Measurements from ENCODE around the gene PXDN.
"Not testable (repeated sequence)": the region's sequence is repeated elsewhere in the genome, so short reads cannot be mapped to it uniquely, and the experiment has no call there.

The PXDN gene

DNA sequence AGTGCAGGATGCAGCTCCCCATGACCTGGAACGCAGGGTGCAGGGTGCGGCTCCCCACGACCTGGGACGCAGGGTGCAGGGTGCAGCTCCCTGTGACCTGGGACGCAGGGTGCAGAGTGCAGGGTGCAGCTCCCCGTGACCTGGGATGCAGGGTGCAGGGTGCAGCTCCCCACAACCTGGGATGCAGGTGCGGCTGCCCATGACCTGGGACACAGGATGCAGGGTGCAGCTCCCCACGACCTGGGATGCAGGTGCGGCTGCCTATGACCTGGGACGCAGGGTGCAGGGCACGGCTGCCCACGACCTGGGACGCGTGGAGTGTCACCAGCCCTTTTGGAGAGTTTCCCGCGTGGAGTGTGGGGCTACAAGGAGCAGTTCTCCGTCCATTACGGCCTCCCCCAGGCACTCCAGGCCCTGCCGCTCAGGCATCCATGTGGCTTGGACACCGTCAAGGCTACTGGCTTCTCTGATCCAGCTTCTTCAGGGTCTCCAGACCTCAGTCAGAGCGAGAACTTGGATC is 38.7 kb downstream of the PXDN start:
- no peak for DNase-seq (ENCODE audit: extremely low read depth in 1 of 2, low read depth in 1 of 2)

- DNase-seq (ENCODE audit: extremely low read depth in 1 of 2, low read depth in 1 of 2) = no peak
Measured at GRCh38 chr2:1704631-1705556, 39.4 kb downstream of the PXDN start.

- DNase-seq (ENCODE audit: extremely low read depth in 1 of 2, low read depth in 1 of 2) = no peak
Measured at GRCh38 chr2:1702186-1702565, 42.1 kb downstream of the PXDN start.

GRCh38 chr2:1701556-1702185 is 42.6 kb downstream of the PXDN start:
- DNase-seq (ENCODE audit: extremely low read depth in 1 of 2, low read depth in 1 of 2) = no peak

- DNase-seq (ENCODE audit: extremely low read depth in 1 of 2, low read depth in 1 of 2) = no peak
Measured at GRCh38 chr2:1701020-1701419, 43.3 kb downstream of the PXDN start.

DNA sequence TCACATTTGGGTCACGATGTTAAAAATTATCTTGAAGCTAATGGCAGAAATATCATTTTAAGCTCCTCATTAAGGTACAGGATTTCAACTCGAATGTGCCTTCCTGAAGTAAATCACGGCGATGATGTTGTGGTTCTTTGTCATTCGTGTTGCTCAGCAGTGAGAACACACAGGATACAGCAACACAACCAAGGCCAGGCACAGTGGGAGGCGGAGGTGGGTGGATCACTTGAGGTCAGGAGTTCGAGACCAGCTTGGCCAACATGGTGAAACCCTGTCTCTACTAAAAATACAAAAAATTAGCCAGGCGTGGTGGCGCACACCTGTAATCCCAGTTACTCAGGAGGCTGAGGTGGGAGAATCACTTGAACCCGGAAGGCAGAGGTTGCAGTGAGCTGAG is 43.9 kb downstream of the PXDN start:
- DNase-seq (ENCODE audit: extremely low read depth in 1 of 2, low read depth in 1 of 2) = not testable (repeated sequence)

DNA sequence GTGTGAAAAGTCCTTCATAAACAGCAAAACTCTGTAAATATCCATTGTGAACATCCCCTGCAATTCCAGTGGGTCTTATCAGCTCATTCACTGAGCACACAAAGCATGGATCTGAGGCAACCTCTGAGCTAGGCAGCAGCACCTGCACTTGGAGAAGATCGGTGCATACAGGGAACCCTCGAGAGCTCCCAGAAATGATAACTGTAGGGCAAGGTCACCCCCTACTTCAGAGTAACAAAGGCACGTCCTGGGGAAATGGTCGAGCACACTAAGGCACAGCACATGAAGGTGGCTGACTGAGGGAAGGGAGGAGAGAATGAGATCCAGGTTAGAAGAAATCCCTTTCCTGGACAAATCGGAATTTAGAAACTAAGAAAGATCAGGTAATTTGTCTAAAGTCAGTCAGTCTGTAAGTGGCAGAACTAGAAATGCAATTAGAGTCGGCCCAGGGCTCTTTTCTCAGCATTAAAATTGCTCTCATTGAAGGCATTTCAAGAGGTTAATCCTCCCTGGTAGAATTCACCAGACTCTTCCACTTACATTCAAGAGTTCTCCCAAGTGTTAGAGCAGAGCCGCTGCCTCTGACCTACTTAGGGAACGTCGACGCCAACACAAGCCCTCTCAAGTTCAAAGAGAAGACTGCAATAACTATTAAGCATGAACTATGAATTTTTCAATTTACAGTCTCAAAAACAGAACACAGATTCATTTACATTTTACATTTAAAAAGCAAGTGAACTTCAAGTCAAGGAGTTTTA is 45.9 kb downstream of the PXDN start:
- no peak for DNase-seq (ENCODE audit: extremely low read depth in 1 of 2, low read depth in 1 of 2)

- no peak for DNase-seq (ENCODE audit: extremely low read depth in 1 of 2, low read depth in 1 of 2)
Measured at GRCh38 chr2:1697601-1698000, 46.7 kb downstream of the PXDN start.

- DNase-seq (ENCODE audit: extremely low read depth in 1 of 2, low read depth in 1 of 2) = no peak
Measured at GRCh38 chr2:1696472-1696871, 47.8 kb downstream of the PXDN start.

DNA sequence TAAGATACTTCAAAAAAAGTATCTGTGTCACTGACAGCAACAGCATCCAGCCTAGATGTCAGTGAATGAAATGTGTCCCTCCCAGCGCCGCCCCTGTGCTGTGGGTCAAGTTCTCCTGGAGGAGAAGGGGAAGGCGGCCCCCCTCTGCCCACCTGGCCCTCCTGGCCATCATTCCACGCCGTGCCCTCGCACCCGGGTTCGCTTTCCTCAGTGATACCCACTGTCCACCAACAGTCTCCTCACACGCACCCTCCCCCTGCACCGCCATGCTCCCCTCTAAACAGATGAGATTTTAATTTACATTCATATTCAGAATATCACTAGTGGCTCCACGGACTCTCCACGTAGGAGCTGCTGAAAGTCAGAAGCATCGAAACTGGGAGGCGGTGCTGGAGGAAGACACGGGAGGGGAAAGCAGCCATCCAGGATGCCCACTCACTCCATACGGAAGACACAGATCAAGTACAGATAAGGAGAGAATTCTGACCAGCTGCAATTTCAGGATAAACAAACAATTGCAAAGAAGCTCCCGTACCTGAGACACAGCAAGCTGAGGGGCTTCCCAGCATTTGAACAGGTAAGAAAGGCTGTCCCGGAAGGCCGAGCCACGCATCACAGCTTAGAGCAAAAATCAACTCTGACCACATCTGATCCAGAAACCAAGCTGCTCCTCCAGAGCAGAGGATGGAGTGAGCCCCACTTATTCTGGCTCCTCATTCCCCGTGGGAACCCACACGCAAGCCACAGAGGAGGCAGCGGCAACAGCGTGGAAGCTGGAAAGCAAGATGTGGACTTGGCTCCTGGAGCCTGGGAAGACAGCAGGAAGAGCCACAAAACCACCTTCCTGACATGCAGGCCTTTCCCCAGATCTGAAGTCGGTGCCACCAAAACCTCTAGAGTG is 49.7 kb downstream of the PXDN start:
- DNase-seq (ENCODE audit: extremely low read depth in 1 of 2, low read depth in 1 of 2) = no peak

GRCh38 chr2:1693723-1694122 is 50.6 kb downstream of the PXDN start:
- no peak for DNase-seq (ENCODE audit: extremely low read depth in 1 of 2, low read depth in 1 of 2)

DNA sequence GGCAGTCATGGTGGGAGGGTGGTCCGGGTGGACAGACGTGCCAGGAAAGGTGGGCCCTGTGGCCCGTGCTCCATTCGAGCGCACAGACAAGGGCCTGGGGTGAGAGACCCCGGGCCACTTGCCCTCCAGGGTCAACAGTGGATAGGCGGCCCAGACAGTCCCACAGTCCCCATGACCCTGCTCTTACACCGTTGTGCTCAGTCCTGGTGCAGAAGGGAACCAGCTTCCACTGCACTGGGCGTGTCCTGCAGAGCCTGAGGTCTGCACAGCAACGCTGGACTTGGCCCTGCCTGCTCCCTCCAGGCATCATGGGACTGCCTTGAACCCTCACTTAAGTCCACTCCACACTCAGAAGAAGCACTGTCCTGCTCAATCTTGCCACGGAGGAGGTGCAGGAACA is 52.0 kb downstream of the PXDN start:
- DNase-seq (ENCODE audit: extremely low read depth in 1 of 2, low read depth in 1 of 2) = no peak

GRCh38 chr2:1691366-1691765 is 52.9 kb downstream of the PXDN start:
- DNase-seq (ENCODE audit: extremely low read depth in 1 of 2, low read depth in 1 of 2) = no peak

DNA sequence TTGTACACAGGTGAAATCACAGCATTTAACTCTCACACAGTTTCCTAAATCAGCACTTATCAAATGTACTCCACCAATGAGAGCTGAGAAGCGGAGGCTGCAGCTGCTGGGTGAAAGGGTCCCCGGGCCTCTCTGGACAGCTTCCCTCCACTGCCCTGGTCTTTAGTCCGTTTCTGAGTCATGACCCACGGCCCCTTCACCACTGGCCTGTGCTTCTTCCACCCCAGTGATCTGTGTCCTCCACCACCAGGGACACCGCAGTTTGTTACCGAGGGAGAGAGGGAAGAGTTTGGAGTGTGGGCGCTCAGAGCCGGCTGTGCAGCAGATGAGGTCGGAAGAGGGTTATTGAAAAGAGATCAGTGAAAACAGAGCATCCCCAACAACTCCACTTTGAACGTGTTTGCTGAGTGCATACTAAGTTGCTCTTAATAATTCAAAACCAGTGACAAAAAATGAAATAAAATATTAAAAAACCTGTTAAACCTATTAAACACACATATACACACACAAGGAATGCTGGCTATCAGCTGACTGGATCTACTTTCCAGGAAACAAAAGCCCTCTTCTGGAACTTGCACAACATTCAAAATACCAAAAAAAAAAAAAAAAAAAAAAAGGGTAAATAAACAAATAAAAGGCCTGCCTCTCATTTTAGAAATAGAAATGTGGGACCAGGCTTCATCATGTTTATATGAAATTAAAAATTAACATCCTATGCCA is 54.1 kb downstream of the PXDN start:
- DNase-seq (ENCODE audit: extremely low read depth in 1 of 2, low read depth in 1 of 2) = no peak

GRCh38 chr2:1688859-1689258 is 55.5 kb downstream of the PXDN start:
- DNase-seq (ENCODE audit: extremely low read depth in 1 of 2, low read depth in 1 of 2) = no peak

DNA sequence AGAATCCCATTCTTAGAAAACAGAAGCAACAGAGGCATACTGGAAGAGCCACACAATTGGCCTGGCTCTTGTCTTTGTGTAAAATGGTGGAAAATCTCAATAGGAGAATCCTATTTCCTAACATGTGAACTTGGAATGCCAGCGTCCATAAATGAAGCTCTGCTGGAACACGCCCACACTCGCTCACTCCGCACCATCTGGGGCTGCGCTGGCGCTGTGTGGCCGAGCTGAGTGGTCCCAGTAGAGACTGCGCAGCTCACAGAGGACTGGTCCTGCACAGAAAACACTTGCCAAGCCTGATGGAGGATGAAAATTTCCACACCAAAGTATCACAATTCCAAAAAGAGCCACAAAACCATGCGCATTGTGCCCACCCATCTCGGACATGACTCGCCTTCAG is 56.2 kb downstream of the PXDN start:
- DNase-seq (ENCODE audit: extremely low read depth in 1 of 2, low read depth in 1 of 2) = no peak

DNA sequence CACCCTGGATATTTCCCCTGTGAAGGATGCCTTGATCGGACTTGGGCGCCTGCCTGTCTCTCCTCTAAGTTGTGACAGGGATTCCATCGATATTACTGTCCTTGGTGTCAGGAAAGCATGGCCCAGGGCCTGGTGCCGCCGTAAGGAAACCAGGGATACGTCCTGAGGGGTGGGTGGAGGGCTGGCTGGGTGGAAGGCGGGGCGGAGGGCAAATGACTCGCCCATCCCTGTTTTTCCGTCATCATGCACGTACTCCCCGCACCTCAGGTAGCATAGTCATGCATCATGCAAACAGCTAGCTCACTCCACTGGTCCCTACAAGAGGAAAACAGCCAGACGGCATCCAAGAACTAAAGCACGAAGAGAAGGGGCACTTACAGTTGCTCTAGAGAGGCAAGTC is 57.1 kb downstream of the PXDN start:
- no peak for DNase-seq (ENCODE audit: extremely low read depth in 1 of 2, low read depth in 1 of 2)

- DNase-seq (ENCODE audit: extremely low read depth in 1 of 2, low read depth in 1 of 2) = no peak
Measured at GRCh38 chr2:1686784-1687105, 57.6 kb downstream of the PXDN start.

DNA sequence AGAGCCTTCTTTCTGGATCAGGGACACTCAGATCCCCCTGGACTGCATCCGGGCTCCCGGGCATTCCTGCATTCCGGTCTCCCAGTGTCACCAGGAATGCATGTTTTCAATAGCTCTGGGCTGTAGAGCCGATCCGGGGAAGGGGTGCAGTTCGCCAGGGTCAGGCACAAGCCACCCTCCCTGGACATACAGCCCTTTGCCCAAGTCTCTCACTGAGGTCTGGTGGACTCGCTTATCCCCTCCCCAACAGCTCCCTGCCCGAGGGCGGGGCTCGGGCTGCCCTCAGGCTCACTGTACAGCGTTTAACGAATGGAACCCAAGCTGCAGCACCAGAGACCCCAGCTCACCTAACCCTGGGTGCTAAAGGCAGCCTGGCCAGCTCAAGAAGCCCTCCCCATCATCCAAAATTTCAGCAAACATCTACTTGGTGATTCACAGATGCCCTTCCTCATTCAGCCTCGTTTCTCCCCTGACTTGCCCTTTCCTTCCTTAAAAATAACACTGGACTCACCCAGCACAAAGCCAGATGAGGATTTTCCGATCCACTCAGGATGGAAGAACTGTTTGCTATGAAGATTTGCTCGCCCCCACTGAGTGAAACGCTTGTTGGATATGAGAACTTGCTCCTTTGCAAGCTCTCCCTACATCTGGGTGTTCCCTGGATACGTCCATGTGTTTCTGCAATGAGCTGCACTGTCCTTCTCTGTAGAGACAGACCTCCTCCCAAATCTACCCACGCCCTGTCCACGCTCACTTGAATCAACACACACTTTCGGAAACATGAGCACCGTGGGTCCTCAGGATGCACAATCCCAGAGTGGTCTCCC is 58.1 kb downstream of the PXDN start:
- no peak for DNase-seq (ENCODE audit: extremely low read depth in 1 of 2, low read depth in 1 of 2)
